DND-41 (cell line): ENCODE data around the gene LAIR1.

Source experiments
- CTCF ChIP-seq: IDR thresholded peaks from 2 replicates; pipeline ENCODE4 v1.5.1; 2012; ENCODE audit warnings: borderline replicate concordance, low read length, moderate library complexity, mild to moderate bottlenecking; ENCODE audit not compliant: poor library complexity, severe bottlenecking; ENCODE audit errors: extremely low read depth
- EZH2 ChIP-seq: IDR thresholded peaks from 3 replicates; pipeline ENCODE4 v1.6.1; 2012; ENCODE audit warnings: borderline replicate concordance, low read depth, mild to moderate bottlenecking, moderate library complexity, low read length, inconsistent platforms; ENCODE audit not compliant: severe bottlenecking

GRCh38 chr19:54369082-54369687 is 4.5 kb upstream of the LAIR1 start:
- TF ChIP-seq CTCF (no peak), EZH2 (no peak)
